Progenitor cell of endocrine pancreas (in vitro differentiated cells): ENCODE data around the gene CYP2A7. TPM values are rescaled to one million over a fixed set of nuclear protein-coding genes. Genes with fewer than 3 reads are reported as not detected.
"Not testable (repeated sequence)": the region's sequence is repeated elsewhere in the genome, so short reads cannot be mapped to it uniquely, and the experiment has no call there.

Experiments
- DNase-seq: peaks from one replicate; pipeline ENCODE4 v3.0.0; 2021; ENCODE audit warnings: low spot score; ENCODE audit not compliant: unreplicated experiment
- H3K27ac Mint-ChIP-seq: 2 replicates; pipeline ENCODE4 v1.8.0; 2021; ENCODE audit warnings: mild to moderate bottlenecking, moderate library complexity, mixed read lengths
- H3K27me3 Mint-ChIP-seq: 2 replicates; pipeline ENCODE4 v1.8.0; 2021; ENCODE audit warnings: mixed read lengths
- H3K36me3 Mint-ChIP-seq: 2 replicates; pipeline ENCODE4 v1.8.0; 2022; ENCODE audit warnings: mixed read lengths; ENCODE audit not compliant: insufficient read depth
- H3K4me1 Mint-ChIP-seq: 2 replicates; pipeline ENCODE4 v1.8.0; 2021; ENCODE audit warnings: low read depth, mixed read lengths
- H3K4me3 Mint-ChIP-seq: 2 replicates; pipeline ENCODE4 v1.8.0; 2021; ENCODE audit warnings: low read depth, mild to moderate bottlenecking, moderate library complexity, mixed read lengths
- H3K9me3 Mint-ChIP-seq: 2 replicates; pipeline ENCODE4 v1.8.0; 2021; ENCODE audit warnings: low read depth, mixed read lengths
- CTCF ChIP-seq: fragments of 200-600 bp; sonication (generic); IDR thresholded peaks from one replicate; pipeline ENCODE4 v1.5.0; 2021; ENCODE audit warnings: antibody characterized with exemption, mild to moderate bottlenecking; ENCODE audit not compliant: unreplicated experiment
- total RNA-seq: library from RNA; stranded (reverse); gene quantifications from 2 replicates; pipeline ENCODE4 v1.2.1, GENCODE V29; 2021

The CYP2A7 gene
- total RNA-seq, 1 donor from 2014 or later: not detected

- no peaks in the 10 kb centered on the region for H3K9me3 Mint-ChIP-seq
- H3K4me1 Mint-ChIP-seq: no peaks in the 10 kb centered on the region
- H3K4me3 Mint-ChIP-seq: no peak overlapping the region
- TF ChIP-seq CTCF: no peak
- no peak overlapping the region for H3K27ac Mint-ChIP-seq
- no peaks in the 10 kb centered on the region for H3K36me3 Mint-ChIP-seq
- peaks cover 38% of the 10 kb centered on the region for H3K27me3 Mint-ChIP-seq
- DNase-seq: no peak
These were observed 14.4 kb upstream of the CYP2A7 start for GRCh38 chr19:40896418-40896796.

- Mint-ChIP-seq H3K36me3 (no peaks in the 10 kb centered on the region), H3K4me3 (no peak overlapping the region), H3K27ac (no peak overlapping the region), H3K9me3 (no peaks in the 10 kb centered on the region), H3K4me1 (no peaks in the 10 kb centered on the region), H3K27me3 (peaks cover 51% of the 10 kb centered on the region)
- no peak for TF ChIP-seq CTCF
- DNase-seq: no peak
These were observed 11.1 kb upstream of the CYP2A7 start for GRCh38 chr19:40893112-40893511.

- H3K27me3 Mint-ChIP-seq: peaks cover 45% of the 10 kb centered on the region
- no peaks in the 10 kb centered on the region for H3K36me3 Mint-ChIP-seq
- TF ChIP-seq CTCF: no peak
- H3K4me1 Mint-ChIP-seq: peaks cover 1% of the 10 kb centered on the region
- no peaks in the 10 kb centered on the region for H3K9me3 Mint-ChIP-seq
- H3K27ac Mint-ChIP-seq: no peak overlapping the region
- no peak for DNase-seq
- no peak overlapping the region for H3K4me3 Mint-ChIP-seq
These were observed 7.3 kb upstream of the CYP2A7 start for GRCh38 chr19:40889366-40889765.

GRCh38 chr19:40888191-40888590 is 6.2 kb upstream of the CYP2A7 start:
- H3K36me3 Mint-ChIP-seq: no peaks in the 10 kb centered on the region
- peaks cover 1% of the 10 kb centered on the region for H3K4me1 Mint-ChIP-seq
- no peak for DNase-seq
- peaks cover 43% of the 10 kb centered on the region for H3K27me3 Mint-ChIP-seq
- H3K9me3 Mint-ChIP-seq: no peaks in the 10 kb centered on the region
- TF ChIP-seq CTCF: no peak
- no peak overlapping the region for H3K4me3 Mint-ChIP-seq
- H3K27ac Mint-ChIP-seq: no peak overlapping the region

GRCh38 chr19:40884187-40884931 is 2.3 kb upstream of the CYP2A7 start:
- not testable (repeated sequence) for H3K4me3 Mint-ChIP-seq, DNase-seq, H3K36me3 Mint-ChIP-seq, H3K9me3 Mint-ChIP-seq, H3K4me1 Mint-ChIP-seq, H3K27ac Mint-ChIP-seq
- peaks cover 48% of the 10 kb centered on the region for H3K27me3 Mint-ChIP-seq

- not testable (repeated sequence) for H3K9me3 Mint-ChIP-seq, H3K27ac Mint-ChIP-seq, H3K4me1 Mint-ChIP-seq, H3K36me3 Mint-ChIP-seq, DNase-seq, H3K4me3 Mint-ChIP-seq
- H3K27me3 Mint-ChIP-seq: peaks cover 76% of the 10 kb centered on the region
These were observed 2.7 kb downstream of the CYP2A7 start for GRCh38 chr19:40879349-40879748.

- not testable (repeated sequence) for H3K4me1 Mint-ChIP-seq, DNase-seq, H3K27ac Mint-ChIP-seq, H3K9me3 Mint-ChIP-seq, H3K36me3 Mint-ChIP-seq
- peaks cover 81% of the 10 kb centered on the region for H3K27me3 Mint-ChIP-seq
- H3K4me3 Mint-ChIP-seq: peak overlapping the region; percentile 37
These were observed 6.5 kb downstream of the CYP2A7 start for GRCh38 chr19:40875526-40875951.

- H3K27ac Mint-ChIP-seq, H3K4me3 Mint-ChIP-seq, H3K36me3 Mint-ChIP-seq, H3K9me3 Mint-ChIP-seq, H3K4me1 Mint-ChIP-seq, DNase-seq: not testable (repeated sequence)
- peaks cover 83% of the 10 kb centered on the region for H3K27me3 Mint-ChIP-seq
These were observed 7.2 kb downstream of the CYP2A7 start for GRCh38 chr19:40874874-40875273.

GRCh38 chr19:40873873-40874272 is 8.2 kb downstream of the CYP2A7 start:
- H3K36me3 Mint-ChIP-seq, H3K9me3 Mint-ChIP-seq, DNase-seq, H3K4me3 Mint-ChIP-seq, H3K27ac Mint-ChIP-seq, H3K4me1 Mint-ChIP-seq: not testable (repeated sequence)
- H3K27me3 Mint-ChIP-seq: peaks cover 74% of the 10 kb centered on the region
